Stimulated activated effector memory CD8-positive, alpha-beta T cell treated with anti-CD3 and anti-CD28 coated beads, Interleukin-12 subunit alpha, Interleukin-12 subunit beta, amount 100 ng/mL, for 72 hours (primary cell): ENCODE data around the gene SLBP.

Experiments used
- ATAC-seq: fragments of 150-1000 bp; cut with Tn5 transposase; 2 replicates; pipeline ENCODE4 v1.10.0; 2021
- DNase-seq, 2 donors: peaks; one replicate each; pipeline ENCODE4 v3.0.0; 2021 to 2022; ENCODE audit warnings: low spot score in 2 of 2
- H3K27ac Mint-ChIP-seq: one replicate; pipeline ENCODE4 v1.8.0; 2022; ENCODE audit warnings: mild to moderate bottlenecking, mixed read lengths
- H3K36me3 Mint-ChIP-seq: one replicate; pipeline ENCODE4 v1.8.0; 2022; ENCODE audit warnings: mild to moderate bottlenecking, mixed read lengths
- H3K4me1 Mint-ChIP-seq: one replicate; pipeline ENCODE4 v1.8.0; 2022; ENCODE audit warnings: mixed read lengths
- H3K4me3 Mint-ChIP-seq: one replicate; pipeline ENCODE4 v1.8.0; 2022; ENCODE audit warnings: mild to moderate bottlenecking, mixed read lengths
- H3K9me3 Mint-ChIP-seq: one replicate; pipeline ENCODE4 v1.8.0; 2022; ENCODE audit warnings: mixed read lengths

Gene SLBP

DNA sequence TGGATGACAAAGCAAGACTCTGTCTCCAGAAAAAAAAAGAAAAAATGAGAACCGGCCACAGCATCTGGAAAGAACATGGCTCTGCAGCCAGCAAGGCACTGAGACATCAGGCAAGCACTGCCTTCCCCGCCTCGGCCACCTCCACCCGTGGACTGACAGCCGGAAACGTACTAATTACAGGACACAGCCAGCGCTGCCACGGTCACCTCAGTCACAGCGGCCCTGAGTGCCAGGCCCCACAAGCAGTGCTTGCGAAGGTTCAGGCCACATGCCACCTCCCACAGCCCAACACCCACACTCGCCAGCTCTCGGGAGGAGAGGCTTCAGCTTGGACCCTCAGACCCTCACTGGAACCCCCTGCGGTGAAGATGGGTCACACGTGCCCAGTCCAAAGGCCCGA lies 44.8 kb downstream of the SLBP start:
- Mint-ChIP-seq H3K4me1 (no peaks in the 10 kb centered on the region), H3K9me3 (no peaks in the 10 kb centered on the region), H3K36me3 (no peaks in the 10 kb centered on the region), H3K27ac (no peak overlapping the region), H3K4me3 (no peak overlapping the region)
- DNase-seq = no peak
- ATAC-seq = no peak

DNA sequence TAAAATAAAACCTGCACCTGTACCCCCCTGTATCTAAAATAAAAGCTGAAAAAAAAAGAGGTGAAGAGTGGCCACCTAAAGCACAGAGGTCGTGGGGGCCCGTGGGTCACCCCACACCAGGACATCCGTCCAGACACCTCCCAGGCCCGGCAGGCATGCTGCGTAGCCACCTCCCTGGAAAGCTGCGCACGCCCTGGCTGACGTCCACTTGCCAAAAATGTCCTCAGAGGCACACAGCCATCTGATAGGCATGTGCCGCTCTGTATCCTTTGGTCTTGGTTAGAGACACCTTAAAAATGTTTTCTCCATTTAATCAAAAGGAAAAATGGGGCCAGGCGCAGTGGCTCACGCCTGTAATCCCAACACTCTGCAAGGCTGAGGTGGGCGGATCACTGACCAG lies 45.7 kb downstream of the SLBP start:
- Mint-ChIP-seq H3K4me1 (no peaks in the 10 kb centered on the region), H3K4me3 (no peak overlapping the region), H3K36me3 (no peaks in the 10 kb centered on the region), H3K27ac (no peak overlapping the region), H3K9me3 (no peaks in the 10 kb centered on the region)
- ATAC-seq = no peak
- DNase-seq = no peak

DNA sequence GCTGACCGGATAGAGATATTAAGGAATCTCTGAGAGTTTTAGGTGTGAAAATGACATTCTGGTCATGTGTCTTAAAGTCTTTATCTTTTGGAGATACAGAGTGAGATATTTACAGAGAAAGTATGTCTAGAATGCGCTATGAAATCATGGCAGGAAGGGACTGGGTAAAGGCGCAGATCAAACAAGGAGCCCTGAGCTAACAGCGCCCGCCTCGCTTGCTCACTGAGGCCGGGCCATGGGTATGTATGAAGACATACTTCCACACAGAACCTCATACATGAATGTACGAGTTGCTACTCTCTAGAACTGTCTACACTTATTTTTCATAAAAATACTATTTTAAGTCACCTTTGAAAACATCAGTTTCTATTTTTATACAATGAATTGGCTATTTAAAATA lies 48.0 kb downstream of the SLBP start:
- no peak overlapping the region for H3K27ac Mint-ChIP-seq
- DNase-seq = no peak
- no peak overlapping the region for H3K4me3 Mint-ChIP-seq
- ATAC-seq = no peak
- no peaks in the 10 kb centered on the region for H3K36me3 Mint-ChIP-seq
- no peaks in the 10 kb centered on the region for H3K9me3 Mint-ChIP-seq
- no peaks in the 10 kb centered on the region for H3K4me1 Mint-ChIP-seq

DNA sequence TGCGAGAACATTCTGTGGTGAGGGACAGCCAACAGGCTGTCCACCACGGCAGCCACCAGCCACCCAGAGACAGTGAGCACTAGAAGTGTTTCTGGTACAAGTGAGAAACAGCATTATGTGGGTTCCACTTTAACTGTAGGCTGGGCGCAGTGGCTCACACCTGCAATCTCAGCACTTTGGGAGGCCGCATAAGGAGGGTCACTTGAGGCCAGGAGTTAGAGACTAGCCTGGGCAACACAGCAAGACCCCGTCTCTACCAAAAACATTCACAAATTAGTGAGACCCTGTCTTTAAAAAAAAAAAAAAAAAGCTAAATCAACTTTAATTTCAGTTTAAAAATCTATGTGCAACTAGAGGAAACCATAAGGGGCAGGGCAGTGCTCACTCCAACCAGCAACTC lies 48.6 kb downstream of the SLBP start:
- no peak for ATAC-seq
- Mint-ChIP-seq H3K9me3 (no peaks in the 10 kb centered on the region), H3K36me3 (no peaks in the 10 kb centered on the region), H3K4me1 (no peaks in the 10 kb centered on the region), H3K27ac (no peak overlapping the region), H3K4me3 (no peak overlapping the region)
- no peak for DNase-seq

DNA sequence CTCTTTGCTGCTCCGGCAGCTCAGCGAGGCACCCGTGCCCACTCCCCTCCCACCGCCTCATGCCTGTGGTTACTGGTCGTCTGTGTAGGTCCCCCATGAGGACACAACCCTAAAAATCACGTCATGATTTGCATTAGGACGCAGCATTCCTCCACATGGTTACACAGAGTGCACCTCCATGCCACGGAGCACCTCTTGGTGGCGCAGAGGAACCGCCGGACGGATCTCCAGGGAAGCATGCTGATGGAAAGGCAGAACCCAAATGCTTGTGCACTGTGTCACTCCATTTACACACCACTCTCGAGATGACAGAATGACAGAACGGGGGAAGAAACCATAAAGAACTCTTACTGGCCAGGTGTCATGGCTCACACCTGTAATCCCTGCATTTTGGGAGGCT lies 50.4 kb downstream of the SLBP start:
- Mint-ChIP-seq H3K9me3 (no peaks in the 10 kb centered on the region), H3K4me3 (no peak overlapping the region), H3K27ac (no peak overlapping the region), H3K4me1 (no peaks in the 10 kb centered on the region), H3K36me3 (no peaks in the 10 kb centered on the region)
- DNase-seq (no peak), ATAC-seq (no peak)

DNA sequence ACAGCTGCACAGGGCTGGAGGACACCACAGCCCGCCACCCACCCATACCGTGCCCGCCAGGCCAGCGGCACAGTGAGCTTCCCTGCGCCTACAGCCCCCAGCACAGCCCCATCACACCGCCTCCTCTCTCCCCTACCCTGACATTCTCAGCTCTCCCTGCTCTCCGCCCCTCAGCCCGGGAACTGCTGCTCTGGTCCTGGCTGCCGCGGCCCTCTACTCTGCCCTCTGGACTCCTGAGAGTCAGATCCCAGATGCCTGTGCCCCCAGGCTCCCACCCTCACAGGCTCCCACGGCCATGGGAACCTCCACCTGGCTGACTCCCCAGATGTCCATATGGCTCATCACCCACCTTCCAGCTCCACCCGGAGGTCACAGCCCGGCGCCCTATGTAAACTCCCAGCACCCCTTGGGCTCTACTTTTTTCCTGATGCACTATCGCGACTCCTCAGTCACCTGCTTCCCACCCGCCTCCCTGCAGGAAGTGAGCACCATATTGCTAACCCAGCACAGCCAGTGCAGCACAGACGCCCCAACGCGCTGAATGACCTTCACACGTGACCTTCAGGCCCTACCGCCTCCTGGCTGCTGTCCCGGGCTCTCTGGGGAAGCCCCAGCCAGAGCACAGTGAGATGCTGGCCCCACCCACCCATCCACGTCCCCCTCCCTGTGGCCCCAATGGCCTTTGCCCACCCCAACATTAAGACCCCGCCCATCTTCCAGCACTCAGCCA lies 51.0 kb downstream of the SLBP start:
- ATAC-seq (no peak), DNase-seq (no peak)
- H3K27ac Mint-ChIP-seq = no peak overlapping the region
- H3K36me3 Mint-ChIP-seq = no peaks in the 10 kb centered on the region
- H3K4me3 Mint-ChIP-seq = no peak overlapping the region
- no peaks in the 10 kb centered on the region for H3K4me1 Mint-ChIP-seq
- H3K9me3 Mint-ChIP-seq = no peaks in the 10 kb centered on the region

DNA sequence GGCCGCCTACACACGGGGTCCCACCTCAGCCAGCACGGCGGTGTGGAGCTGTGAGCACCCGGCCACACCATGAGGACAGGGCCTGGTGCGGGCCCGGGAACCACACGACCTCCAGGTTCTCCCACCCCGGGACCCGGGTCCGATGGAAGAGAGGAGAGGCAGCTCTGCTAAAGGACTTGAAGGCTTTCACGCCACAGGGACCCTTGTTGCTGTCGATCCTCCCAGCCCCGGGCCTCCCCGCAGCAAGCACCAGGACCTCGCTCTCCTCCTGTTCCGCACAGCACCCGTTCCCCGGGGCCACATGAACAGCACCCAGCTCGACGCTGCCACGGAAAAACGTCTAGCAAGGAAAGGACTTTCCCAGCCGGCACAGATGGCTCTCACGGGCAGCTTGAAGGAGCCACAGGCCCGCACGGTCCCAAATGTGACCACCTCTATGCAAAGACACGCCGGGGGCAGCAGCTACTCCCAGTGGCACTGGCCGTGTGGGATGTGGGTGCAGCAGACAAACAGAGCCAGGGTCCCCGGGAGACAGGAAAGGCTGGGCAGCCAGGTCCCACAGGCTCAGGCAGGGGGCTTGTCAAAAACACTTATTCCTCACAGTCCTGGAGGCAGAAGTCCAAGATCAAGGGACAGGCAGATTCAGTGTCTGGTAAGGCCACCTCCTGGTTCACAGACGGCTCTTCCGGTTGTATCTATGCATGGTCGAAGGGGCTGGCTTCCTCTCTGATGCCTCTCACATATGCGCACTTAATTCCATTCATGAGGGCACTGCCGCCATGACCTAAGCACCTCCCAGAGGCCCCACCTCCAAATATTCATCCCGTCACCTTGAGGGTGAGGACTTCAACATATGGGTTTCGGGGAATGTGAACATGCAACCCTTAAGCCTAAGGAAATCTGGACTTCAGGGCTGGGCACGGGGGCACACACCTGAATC lies 52.7 kb downstream of the SLBP start:
- Mint-ChIP-seq H3K4me1 (no peaks in the 10 kb centered on the region), H3K36me3 (no peaks in the 10 kb centered on the region), H3K4me3 (no peak overlapping the region), H3K9me3 (no peaks in the 10 kb centered on the region), H3K27ac (no peak overlapping the region)
- no peak for DNase-seq
- no peak for ATAC-seq

DNA sequence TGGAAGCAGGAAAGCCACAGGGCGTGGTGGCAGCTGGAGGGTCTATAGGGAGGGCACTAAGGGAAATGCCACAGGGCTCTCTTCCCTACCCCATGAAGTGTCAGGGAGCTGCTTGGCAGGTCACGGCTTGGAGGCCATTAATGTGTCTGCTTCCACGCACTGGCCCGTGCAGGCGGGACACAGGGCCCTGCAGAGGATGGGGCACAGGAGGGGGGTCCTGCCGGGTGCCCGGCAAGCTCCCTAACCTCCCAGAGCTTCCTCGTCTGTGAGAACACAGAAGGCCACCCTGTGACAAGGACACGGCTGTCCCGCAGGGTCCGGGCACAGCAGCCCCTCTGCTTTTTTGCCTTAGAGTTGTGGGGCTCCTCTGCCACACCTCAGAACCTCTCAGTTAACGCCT lies 53.5 kb downstream of the SLBP start:
- H3K4me3 Mint-ChIP-seq = no peak overlapping the region
- no peak for DNase-seq
- H3K27ac Mint-ChIP-seq = no peak overlapping the region
- H3K4me1 Mint-ChIP-seq = no peaks in the 10 kb centered on the region
- ATAC-seq = no peak
- H3K36me3 Mint-ChIP-seq = no peaks in the 10 kb centered on the region
- no peaks in the 10 kb centered on the region for H3K9me3 Mint-ChIP-seq

DNA sequence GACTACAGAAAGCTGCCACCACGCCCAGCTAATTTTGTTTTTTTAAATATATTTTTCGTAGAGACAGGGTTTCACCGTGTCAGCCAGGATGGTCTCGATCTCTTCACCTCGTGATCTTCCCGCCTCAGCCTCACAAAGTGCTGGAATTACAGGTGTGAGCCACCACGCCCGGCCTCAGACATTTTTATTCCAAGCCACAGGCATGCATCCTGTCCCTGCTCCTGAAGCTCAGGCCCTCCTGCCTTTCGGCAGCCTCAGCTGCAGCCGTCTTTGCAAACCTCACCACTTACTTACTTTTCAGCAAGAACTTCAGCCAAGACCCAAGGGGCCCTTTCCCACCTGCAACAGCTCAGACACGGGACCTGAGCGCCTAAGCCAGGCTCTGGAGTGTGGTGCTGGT lies 54.0 kb downstream of the SLBP start:
- Mint-ChIP-seq H3K4me3 (no peak overlapping the region), H3K27ac (no peak overlapping the region), H3K36me3 (no peaks in the 10 kb centered on the region), H3K9me3 (no peaks in the 10 kb centered on the region), H3K4me1 (no peaks in the 10 kb centered on the region)
- ATAC-seq = no peak
- no peak for DNase-seq

DNA sequence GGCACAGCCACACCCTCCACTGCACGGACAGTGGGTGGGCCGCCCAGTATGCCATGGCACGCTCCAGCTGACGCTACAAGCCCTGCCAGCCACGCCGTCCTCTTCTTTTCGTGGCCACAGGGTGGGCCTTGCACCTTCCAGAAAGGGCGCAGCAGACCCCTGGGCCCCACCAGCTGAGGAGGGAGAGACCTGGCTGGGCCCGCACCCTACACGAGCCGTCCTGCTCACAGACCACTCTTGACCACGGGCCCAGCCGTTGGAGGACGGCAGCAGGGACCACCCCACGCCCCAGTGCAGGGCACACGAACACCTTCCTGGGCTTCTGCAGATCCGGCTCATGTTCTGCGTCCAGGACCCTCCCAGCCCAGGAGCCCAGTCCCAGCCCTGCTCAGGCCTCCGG lies 55.1 kb downstream of the SLBP start:
- ATAC-seq (no peak), DNase-seq (no peak)
- H3K36me3 Mint-ChIP-seq = no peaks in the 10 kb centered on the region
- H3K9me3 Mint-ChIP-seq = no peaks in the 10 kb centered on the region
- no peak overlapping the region for H3K4me3 Mint-ChIP-seq
- no peak overlapping the region for H3K27ac Mint-ChIP-seq
- no peaks in the 10 kb centered on the region for H3K4me1 Mint-ChIP-seq

DNA sequence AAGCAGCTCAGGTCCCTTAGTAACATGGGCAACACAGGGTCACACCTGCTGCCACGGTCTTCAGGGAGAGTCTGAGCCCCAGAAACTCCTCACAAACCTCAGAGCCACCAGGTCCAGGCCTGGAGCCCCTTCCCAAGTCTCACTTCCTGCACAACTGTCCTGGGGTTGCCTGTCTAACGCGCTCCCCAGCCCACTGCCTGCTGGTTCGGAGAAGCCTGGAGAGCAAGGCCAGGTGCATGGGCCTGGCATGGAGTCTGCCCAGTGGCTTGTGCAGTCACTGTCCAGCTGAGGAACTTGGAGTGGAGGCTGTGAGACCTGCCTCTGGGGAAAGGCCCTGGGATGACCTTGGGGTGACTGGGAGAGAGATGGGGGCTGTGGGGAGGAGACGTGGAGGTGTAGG lies 56.0 kb downstream of the SLBP start:
- H3K36me3 Mint-ChIP-seq = no peaks in the 10 kb centered on the region
- H3K4me3 Mint-ChIP-seq = no peak overlapping the region
- DNase-seq (no peak), ATAC-seq (no peak)
- H3K4me1 Mint-ChIP-seq = no peaks in the 10 kb centered on the region
- peak overlapping the region; percentile 30 for H3K27ac Mint-ChIP-seq
- no peaks in the 10 kb centered on the region for H3K9me3 Mint-ChIP-seq

DNA sequence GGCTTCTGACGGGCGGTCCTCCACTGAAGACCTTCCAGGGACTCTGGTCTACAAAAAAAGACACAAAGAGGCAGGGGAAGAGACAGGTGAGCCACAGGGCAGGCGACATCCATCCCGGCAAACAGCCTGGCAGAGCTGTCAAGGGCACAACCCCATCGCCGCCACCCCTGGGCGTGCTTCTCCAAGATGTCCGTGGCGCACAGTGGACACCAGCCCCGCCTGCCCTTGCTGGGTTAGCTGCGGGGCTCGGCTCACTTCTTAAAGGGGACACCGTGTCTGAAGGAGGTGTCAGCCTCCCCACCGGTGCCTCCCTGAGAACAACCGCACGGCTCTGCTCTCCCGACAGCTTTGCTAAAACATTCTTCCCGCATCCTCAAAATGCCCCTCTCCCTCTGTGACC lies 56.4 kb downstream of the SLBP start:
- Mint-ChIP-seq H3K9me3 (no peaks in the 10 kb centered on the region), H3K4me3 (no peak overlapping the region), H3K4me1 (no peaks in the 10 kb centered on the region), H3K36me3 (no peaks in the 10 kb centered on the region), H3K27ac (no peak overlapping the region)
- no peak for DNase-seq
- no peak for ATAC-seq

DNA sequence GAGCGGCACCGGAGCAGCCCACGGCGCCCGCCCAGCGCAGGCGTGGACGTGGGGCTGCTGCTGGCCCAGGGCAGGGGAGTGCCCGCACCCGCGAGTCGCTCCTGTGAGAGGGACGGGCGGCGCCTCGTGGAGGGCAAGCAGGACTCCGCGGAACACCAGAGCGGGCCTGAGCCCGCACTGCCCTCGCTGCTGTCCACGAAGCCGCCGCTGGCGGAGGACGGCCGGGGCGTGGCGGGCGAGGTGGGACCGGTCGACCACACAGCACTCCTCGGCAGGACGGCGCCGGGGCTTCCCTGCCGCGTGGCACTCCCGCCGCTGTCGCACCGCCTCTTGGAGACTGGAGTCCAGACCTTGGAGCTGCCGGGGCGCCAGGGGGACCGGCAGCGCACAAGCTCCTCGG lies 57.0 kb downstream of the SLBP start:
- no peak overlapping the region for H3K27ac Mint-ChIP-seq
- DNase-seq = no peak
- no peak for ATAC-seq

DNA sequence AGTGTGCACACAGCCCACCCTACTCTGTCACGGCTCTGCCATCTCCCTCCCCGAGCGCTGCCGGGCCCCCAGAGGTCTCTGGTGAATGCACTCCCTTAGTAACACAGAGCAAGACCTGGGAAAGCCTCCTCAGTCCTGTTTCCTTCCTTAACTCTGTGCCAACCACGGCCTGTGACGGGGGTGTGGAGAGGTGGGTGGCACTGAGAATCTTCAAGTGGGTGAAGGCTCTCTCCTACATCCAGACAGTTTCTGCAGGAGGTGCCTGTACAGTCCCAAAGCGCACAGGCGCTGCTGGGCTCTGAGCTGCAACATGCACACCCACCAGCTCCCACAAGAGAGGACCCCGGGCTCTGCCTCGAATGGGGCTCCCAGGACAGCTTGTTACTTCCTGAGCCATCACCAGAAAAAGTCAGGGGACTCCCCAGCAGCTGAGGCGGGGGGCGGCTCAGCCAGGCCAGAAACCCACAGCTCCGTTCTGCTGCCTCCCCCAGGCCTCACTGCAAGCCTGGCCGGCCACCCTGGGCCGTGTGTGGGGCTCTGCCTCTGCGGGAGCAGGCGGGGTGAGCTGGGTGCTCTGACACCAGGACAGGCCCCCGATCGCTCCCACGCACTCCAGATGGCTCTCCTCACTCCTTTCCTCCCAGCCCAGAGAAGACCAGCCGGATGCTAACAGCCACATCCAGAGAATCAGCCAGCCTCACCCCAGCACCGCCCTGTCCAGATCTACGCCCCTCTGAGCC lies 57.7 kb downstream of the SLBP start:
- no peaks in the 10 kb centered on the region for H3K4me1 Mint-ChIP-seq
- no peaks in the 10 kb centered on the region for H3K9me3 Mint-ChIP-seq
- ATAC-seq (no peak), DNase-seq (no peak)
- H3K36me3 Mint-ChIP-seq = no peaks in the 10 kb centered on the region
- H3K4me3 Mint-ChIP-seq = no peak overlapping the region
- H3K27ac Mint-ChIP-seq = no peak overlapping the region

More for the DNA sequence above, 57.0 kb downstream of the SLBP start:
- no peaks in the 10 kb centered on the region for H3K9me3 Mint-ChIP-seq
- no peaks in the 10 kb centered on the region for H3K36me3 Mint-ChIP-seq
- H3K4me1 Mint-ChIP-seq = no peaks in the 10 kb centered on the region
- H3K4me3 Mint-ChIP-seq = no peak overlapping the region

DNA sequence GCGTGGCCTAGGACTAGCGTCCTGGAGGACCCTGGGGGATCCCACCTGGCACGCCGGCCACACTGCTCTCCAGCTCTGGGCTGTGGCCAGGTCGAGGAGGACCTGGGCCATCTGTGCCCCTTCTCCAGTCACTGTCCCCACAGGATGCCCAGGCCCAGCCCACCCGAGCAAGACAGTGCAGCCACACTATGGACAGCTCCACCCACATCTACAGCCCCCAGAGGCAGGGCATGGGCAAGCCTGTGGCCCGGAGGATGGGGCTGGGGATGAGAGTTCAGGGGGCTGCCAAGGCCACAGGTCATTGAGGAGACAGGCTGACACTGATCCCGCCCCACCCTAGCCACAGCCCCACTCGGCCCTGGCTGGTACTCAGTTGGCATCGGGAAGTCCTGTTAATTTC lies 58.3 kb downstream of the SLBP start:
- H3K27ac Mint-ChIP-seq = no peak overlapping the region
- DNase-seq (no peak), ATAC-seq (no peak)
- H3K36me3 Mint-ChIP-seq = no peaks in the 10 kb centered on the region
- H3K9me3 Mint-ChIP-seq = no peaks in the 10 kb centered on the region
- no peaks in the 10 kb centered on the region for H3K4me1 Mint-ChIP-seq
- H3K4me3 Mint-ChIP-seq = no peak overlapping the region
